HG02610 (cell line): ENCODE results near the gene RPS27L.
A peak's percentile ranks its signal among the peaks of the same experiment; 100 is the strongest.

ENCODE experiments used
- ATAC-seq: cut with Tn5 transposase; IDR thresholded peaks from one replicate; pipeline ENCODE4 v1.9.1; 2021; ENCODE audit warnings: mild to moderate bottlenecking, moderate library complexity; ENCODE audit not compliant: unreplicated experiment

The RPS27L gene

GRCh38 chr15:63188247-63188925, 31.1 kb upstream of the RPS27L start:
- ATAC-seq, result peak; percentile 27

DNA sequence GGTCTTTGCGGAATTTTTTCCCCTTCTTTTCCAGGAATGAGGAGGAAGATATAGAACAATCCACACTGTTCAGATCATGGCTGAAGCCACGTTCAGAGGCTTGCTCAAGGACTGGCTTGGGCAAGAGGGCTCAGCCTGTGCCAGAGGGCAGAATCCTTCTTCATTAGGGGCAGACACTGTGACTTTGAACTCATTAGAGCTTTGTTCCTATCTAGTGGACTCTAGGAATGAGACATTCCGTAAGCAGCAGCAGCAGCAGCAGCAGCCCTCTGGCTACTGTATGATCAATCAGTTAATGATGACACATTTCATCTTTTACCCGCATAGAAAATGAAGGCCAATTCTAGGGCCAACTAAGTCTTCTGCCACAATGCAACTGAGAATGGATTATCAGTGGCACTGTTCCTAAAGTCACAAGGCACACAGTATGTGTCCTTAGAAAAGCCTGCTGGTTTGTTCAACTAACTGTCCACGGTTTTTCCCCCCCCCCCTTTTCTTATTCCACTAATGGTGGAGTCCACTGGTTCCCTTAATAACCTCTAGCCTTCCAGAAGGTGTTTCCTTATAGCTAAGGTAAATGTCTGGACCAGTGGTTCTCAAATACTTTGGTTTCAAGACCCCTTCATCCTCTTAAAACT, 30.4 kb upstream of the RPS27L start:
- ATAC-seq, result no peak

DNA sequence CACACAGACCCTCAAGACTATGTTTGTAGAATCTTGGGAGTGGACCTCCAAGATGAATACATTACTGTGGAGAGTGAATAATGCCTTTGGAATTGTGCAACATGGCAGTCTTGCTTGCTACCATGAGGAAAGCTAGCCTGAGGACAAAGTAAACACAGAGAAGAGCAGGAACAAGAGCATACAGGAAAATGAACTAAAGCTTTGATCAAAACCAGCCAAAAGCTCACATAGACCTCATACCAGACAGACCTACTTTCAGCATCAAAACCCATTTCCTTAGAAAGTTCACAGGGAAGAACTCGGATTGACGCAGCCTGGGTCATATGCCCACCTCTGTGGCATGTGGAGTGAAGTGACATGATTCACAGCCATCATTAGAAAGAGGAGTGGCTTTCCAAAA, 28.8 kb upstream of the RPS27L start:
- no peak for ATAC-seq

- no peak for ATAC-seq
Observed at GRCh38 chr15:63185206-63185605, 27.9 kb upstream of the RPS27L start.

GRCh38 chr15:63181648-63182047, 24.4 kb upstream of the RPS27L start:
- ATAC-seq, result no peak

- no peak for ATAC-seq
Observed at GRCh38 chr15:63180746-63181145, 23.5 kb upstream of the RPS27L start.

DNA sequence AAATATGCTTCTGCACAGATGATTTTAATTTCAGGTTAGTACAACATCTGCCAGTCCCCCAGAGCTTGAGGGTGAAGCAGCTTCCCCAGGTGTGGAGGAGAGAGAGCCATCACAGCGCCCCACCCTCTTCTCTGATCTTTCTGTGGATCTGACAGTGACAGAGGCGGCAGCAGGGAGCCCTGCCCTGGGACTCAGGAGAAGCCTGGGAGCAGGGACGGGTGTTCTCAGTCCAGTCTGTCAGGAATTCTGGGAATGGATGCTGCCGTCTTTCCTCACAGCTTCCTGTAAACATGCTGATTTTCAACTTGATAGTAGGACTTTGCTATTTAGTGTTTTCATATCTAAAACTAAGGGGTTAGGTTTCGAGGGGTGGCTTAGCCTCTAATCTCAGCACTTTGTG, 20.8 kb upstream of the RPS27L start:
- ATAC-seq, result no peak

DNA sequence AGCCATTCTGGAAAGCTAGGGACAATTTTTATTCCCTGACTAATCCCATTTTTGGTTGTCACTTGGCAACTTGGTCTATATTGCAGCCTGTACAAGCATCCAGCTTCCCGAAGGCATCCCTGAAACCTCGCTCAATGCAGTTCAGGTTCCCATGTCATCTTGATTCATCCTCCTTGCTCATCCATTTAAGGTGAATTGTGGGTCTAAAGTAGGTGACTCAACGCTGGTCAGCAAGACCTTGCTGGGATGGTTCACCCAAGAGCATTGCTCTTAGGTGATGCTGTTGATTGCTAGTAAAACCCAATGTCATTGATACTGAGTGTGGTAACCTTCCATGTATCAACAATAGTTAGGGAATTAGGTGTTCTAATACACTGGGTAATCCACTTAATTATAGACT, 19.0 kb upstream of the RPS27L start:
- ATAC-seq, result no peak

DNA sequence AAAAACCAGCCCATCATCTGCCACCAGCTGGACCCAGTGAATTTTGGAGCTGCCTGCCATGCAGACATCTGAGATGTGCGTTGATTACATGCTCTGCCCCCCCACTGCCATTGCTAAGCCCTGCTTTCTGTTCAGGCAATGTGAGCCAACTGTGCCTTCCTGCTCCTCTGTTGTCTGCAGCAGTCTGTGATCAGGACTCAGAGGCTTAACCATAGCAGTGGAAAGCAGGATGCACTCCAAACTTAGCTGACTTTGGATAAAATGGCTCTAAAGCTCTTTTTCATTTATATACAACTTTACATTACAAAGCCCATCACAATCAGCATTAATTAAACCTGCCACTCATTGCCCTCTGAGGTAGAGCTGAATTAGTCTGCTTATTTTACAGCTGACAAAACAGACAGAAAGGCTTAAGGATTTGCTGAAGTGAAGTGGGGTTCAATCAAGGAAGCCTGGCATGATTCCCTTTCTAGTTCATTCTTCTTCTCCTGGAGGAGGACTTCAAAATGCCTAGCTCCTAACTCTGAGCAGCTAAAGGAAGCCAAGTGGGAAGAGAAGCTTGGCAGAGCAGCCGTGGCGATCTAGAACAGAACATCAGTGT, 15.7 kb upstream of the RPS27L start:
- no peak for ATAC-seq

DNA sequence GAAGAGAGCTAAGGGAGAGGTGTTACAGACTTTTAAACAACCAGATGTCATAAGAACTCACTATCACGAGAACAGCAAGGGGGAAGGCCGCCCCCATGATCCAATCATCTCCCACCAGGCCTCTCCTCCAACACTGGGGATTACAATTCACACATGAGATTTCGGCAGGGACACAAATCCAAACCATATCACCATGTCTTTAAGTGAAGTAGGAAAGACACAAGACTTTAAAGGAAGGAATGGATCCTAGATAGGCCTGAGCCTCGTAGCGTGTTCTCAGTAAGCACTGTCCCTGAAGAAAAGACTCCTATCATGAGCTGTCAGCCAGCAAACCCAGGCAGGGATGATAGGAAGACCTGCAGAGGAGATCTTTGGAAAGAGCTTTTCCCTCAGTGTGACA, 15.1 kb upstream of the RPS27L start:
- no peak for ATAC-seq

DNA sequence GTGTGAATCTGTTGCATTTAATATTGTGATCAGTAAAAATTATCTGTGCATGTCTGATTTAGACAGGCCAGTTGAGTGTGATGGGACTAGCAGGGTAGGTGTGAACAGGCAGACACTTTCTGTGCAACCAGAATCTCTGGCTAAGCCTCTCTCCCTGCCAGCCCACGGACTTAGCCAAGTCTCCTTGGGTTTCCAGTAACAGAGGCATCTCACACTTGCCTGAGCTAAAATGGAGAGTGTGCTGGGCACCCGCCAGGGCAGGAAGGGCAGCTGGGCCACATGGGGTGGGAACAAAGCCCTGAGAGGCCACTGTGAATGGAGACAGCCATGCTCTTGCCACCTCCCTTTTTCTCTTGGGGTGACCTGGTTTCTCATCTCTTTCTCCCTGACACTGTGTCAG, 12.5 kb upstream of the RPS27L start:
- no peak for ATAC-seq

DNA sequence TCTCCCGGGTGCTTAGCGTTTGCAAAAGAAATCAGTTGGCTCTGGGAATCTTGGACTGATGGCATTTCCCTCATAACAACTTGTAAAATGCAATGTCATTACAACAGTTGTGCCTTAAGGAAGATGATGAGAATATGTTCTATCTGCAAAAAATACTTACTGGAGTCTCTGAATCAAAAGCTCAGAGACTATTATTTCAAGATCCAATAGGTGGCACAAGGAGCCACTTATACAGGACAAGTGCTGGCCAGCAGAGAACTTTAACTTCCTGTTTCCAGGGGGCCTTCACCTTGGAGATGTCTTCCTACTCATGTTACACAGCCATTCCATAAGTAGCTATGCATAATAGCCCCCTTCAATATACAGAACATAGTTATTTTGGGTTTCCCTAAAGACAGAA, 8.9 kb upstream of the RPS27L start:
- ATAC-seq, result no peak

DNA sequence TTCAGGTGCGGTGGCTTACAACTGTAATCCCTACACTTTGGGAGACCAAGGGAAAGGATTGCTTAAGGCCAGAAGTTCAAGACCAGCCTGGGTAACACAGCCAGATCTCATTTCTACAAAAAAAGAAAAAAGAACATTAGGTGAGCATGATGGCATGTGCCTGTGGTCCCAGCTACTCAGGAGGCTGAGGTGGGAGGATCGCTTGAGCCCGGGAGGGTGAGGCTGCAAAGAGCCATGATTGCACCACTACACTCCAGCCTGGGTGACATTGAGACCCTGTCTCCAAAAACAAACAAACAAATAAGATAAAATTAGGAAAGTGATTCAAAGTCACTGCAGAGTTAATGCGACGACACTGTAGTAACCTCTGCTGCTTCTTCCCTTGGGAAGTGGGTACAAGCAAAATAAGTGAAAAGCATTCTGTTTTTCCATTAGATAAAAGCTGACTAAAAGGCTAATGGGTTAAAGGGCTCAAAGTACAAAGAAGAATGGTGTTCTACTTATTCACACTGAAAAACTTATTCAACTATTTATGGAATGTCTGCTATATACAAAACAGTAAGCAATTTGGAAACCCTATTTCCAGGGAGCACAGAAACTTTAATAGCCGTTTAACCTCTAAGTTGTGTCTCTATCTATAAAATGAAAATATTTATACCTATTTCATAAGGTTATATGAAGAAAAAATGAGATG, 8.0 kb upstream of the RPS27L start:
- ATAC-seq, result no peak

DNA sequence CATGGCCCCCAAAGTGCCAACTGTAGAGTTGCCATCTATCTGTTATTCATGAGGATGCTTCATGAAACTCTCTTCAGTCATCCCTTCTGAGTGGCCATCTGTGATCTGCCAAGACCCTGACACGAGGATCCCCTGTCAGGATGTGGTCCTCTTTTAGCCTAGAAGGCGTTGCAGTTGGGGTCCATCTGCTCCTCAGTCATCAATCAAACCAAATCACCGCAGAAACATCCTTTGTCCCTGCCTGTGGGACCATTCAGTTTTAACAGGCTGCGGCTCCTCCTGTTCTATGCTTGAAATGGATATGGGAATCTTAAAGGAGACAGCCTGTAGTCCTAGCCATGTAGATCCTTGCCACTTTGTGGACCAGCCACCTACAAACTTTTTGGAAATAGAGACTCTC, 5.9 kb upstream of the RPS27L start:
- ATAC-seq, result no peak

DNA sequence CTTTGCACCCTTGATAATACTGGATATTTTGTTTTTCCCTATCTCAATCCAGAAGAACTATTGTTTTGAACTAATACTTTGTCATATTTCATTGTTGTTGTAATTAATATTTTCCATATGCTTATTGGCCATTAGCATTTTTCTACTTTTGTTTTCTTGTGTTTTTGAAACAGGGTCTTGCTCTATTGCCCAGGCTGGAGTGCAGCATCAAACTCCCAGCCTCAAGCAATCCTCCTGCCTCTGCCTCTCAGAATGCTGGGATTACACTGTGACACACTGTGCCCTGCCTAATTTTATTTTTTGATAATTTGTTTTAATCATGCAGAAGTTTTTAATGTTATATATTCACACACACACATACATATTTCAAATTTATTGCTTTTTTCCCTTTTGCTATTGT, 3.4 kb upstream of the RPS27L start:
- ATAC-seq, result no peak

- ATAC-seq, result no peak
Observed at GRCh38 chr15:63157891-63158431, 684 bp upstream of the RPS27L start.

GRCh38 chr15:63156755-63157117, 541 bp downstream of the RPS27L start:
- ATAC-seq, result no peak

DNA sequence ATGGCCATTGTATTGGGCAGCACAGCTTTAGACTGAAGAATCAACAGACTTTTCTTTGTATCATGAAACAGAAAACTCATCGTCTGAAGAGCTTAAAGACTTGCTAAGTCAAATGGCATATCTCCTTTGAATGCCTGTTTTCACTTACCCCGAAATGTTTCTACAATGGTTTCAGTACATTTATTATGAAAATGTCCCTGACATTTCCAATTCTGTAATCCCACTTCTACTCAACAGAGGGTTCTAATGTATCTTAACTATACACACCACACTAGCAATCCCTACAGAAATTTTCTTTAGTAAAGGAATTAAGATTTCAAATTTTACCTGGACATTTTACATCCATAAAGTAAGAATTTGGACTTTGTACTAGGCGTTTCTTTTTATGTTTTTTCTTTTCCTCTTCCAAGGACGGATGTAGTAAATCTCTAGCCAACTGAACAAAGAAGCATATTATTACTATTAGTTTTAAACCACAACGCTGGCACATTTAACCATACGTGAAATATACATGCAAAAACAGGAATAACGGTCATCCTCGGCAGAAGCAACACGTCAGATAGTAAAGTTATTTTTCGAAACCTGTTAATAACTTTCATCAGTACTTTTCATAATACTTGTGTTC, 1.1 kb downstream of the RPS27L start:
- no peak for ATAC-seq

- no peak for ATAC-seq
Observed at GRCh38 chr15:63155486-63155885, 1.8 kb downstream of the RPS27L start.

GRCh38 chr15:63151665-63152064, 5.6 kb downstream of the RPS27L start:
- ATAC-seq, result no peak

- ATAC-seq, result no peak
Observed at GRCh38 chr15:63146684-63147083, 10.6 kb downstream of the RPS27L start.
